Islet precursor cell (in vitro differentiated cells): ENCODE measurements around the gene PDXK.

Experiments
- DNase-seq: peaks from one replicate; pipeline ENCODE4 v3.0.0-alpha.2; 2018

The PDXK gene

DNA sequence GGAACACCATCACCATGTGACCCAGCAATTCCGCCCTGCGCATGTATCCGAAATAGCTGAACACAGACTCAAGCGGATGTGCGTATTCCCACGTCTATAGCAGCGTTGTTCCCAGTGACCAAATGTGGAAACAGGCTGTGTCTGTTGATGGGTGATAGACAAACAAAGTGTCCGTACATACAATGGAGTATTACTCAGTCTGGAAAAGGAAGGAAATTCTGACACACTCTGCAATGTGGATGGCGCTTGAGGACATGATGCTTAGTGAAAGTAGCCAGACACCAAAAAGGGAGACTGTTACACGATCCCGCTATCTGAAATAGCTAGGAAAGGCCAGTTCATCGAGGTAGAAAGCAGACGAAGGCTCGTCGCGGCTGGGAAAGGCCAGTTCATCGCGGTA lies 25.8 kb downstream of the PDXK start:
- DNase-seq: no peak

DNA sequence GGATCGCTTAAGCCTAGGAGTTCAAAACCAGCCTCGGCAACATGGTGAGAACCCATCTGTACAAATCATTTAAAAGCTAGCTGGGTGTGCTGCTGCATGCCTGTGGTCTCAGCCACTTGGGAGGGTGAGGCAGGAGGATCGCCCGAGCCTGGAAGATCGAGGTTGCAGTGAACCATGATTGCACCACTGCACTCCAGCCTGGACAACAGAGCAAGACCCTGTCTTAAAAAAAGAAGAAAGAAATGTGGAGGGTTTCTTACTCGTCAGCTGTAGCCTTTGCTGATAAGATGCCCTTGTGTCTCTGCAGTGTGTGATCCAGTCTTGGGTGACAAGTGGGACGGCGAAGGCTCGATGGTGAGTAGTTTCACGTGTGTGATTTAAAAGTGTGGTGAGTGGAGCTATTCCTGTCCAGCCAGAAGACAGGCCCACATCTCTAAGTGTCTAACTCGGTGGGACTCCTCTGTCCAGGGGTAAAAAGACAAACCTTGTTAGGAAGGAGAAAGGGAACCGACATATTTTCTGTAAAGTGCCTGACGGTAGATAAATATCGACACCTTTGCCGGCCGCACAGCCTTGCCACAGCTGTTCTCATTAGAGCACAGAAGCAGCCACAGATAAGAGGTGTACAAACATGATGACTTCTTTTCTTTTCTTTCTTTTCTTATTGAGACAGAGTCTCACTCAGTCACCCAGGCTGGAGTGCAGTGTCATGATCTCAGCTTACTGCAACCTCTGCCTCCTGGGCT lies 27.0 kb downstream of the PDXK start:
- no peak for DNase-seq

DNA sequence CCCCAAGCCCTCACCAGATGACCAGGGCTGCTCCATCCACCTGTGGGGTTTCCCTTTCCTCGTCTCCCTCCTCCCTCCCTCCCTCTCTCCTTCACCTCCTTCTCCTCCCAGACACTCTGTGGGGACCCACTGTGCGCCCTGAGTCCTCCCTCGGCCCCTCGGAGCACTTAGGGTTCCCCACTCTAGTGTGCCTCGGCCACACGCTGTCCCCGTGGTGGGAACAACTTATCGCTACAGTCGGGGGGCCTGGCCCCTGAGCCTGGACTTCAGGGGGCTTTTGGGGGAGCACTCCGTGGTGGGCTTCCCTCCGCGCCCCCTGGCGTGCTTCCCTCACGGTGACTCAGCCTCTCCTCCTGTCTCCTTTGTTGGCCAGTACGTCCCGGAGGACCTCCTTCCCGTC lies 29.7 kb downstream of the PDXK start:
- DNase-seq: no peak

DNA sequence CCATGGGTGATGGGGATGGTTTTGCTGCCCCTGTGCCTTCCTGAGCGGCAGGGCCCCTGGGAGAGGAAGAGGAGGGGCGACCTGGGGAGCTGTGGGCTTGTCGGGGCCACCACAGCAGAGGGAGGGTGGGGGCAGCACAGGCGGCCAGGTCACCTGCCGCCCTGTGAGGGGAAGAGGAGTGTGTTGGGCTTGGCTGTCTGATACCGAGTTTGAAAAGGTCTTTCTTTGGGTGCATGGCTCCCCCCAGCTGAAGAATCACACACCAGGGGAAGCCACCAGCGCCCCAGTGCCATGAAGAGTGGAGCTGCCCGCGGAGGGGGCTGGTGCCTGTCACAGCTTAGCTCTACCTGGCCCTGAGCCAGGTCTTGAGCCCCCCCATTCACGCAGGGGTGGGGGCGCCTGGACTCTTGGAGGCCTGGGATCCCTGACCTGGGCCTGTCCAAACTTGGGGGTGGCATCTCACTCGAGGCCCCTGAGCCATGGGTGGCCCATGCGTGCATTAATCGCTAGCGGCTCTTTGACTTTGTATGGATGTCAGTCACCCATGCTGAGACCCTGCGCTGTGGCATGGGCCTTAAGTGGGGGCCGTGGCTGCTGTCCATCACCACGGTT lies 30.8 kb downstream of the PDXK start:
- no peak for DNase-seq

DNA sequence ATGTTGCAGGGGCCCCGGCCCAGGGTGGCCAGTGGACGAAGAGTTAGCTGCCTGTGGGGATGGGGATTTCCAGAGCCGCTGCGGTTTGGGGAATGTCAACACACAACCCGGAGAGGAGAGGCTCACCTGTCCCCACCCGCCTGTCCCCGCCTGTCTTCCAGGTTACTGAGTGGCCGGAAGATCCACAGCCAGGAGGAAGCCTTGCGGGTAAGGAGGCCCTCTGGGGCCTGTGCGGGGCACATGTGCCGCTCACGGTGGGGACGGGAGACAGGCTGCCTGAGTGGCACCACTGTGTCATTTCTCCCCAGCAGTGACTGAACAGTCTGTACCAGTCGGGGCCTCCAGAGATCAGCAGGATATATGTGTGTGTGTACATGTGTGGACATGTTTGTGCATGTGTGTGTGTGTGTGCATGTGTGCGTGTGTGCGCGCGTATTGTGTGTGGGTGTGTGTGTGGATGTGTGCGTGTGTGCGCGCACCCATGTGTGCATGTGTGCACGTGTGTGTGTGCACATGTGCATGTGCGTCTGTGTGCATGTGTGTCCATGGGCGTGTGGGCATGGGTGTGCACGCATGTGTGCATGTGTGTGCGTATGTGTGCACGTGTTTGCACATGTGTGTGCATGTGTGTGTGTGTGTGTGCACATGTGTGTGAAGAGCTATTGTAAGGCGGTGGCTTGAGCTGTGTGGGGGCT lies 31.6 kb downstream of the PDXK start:
- no peak for DNase-seq

DNA sequence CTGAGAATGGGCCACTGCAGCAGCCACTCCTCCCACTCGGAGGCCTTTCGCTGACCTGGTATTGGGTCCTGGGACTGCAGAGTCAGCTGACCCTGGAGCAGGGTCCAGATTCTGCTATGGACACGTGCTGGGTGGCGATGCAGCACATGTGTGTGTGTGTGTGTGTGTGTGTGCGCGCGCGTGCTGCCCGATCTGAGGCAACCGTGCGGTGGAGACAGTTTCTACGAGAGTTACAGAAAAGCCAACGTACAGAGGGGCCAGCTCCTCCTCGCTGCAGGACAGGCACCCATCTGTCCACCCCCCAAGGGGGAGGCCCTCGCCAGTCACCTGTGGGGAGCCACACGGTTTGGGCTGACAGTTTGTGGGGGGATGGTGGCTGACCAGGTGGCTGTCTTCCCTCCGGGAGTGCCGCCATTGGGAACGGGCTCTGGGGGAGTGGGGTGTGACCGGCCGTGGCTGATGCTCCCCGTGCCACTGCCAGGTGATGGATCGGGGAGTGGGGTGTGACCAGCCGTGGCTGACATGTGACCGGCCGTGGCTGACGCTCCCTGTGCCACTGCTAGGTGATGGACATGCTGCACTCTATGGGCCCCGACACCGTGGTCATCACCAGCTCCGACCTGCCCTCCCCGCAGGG lies 33.1 kb downstream of the PDXK start:
- no peak for DNase-seq

DNA sequence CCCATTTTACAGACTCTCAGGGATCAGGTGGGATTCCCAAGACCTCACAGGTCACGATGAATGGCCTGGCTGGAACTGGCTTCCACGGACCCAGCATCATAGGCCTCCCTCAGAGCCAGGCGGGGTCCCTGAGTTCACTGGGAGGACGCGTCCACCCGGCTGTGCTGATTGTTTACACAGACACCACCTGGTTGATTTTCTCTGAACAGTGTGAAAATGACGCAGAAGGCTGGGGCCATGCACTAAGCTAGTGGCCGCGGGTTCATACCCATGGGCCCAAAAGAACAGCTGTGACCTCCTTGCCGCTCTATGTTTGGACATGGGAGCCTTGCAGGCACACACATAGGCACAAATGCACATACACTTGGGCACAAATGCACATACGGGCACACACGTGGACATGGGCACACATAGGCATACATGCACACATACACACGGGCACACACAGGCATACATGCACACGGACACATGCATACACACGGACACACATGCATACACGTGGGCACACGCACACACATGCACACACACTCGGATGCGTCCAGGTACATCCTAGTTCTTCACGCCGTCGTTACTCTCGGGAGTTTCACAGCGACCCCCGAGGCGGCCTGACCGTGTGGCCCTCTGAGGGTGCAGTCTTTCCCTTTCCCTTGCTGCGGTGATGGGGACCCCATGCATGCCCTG lies 34.0 kb downstream of the PDXK start:
- DNase-seq: no peak

DNA sequence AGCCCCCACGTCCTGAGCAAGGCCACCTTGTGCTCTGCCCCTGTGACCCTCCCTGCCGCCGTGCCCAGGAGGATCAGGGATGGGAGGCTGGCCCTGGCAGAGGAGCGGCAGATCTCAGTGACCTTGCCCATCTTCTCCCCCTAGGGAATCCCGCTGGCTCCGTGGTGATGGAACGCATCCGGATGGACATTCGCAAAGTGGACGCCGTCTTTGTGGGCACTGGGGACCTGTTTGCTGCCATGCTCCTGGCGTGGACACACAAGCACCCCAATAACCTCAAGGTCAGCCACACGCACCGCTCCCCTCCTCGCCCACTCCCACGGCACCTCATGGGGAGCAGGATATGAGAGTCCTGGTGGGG lies 34.5 kb downstream of the PDXK start:
- no peak for DNase-seq

DNA sequence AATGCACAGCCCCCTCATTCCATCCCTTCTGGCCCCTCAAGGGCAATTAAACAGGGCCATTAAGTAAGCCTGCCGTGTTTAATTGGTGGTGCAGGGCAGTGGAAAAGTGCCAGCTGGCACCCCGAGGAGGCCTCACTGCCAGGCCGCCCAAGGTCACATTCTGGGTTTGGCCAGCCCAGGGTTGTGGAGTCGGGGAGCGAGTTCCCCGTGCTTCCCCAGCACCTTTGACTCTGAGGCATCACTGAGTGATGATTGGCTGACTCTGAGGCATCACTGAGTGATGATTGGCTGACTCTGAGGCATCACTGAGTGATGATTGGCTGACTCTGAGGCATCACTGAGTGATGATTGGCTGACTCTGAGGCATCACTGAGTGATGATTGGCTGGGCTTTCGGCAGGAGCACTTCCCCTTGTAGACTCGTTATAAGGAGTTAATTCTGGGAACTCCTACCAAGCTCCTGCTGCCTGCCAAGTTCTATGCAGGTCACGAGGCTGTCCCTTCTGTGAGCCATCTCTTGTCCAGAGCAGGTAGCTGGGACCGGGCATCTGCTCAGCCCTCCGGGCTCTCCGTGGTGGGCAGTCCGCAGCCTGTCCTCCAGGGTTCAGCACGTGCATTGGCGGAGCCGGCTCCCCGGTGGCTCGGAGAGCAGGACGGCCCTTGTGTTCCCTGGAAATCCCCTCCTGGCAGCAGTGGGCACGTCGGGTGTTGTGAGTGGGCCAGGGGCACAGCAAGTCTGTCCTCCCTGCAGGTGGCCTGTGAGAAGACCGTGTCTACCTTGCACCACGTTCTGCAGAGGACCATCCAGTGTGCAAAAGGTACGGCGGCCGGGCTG lies 36.2 kb downstream of the PDXK start:
- DNase-seq: no peak

DNA sequence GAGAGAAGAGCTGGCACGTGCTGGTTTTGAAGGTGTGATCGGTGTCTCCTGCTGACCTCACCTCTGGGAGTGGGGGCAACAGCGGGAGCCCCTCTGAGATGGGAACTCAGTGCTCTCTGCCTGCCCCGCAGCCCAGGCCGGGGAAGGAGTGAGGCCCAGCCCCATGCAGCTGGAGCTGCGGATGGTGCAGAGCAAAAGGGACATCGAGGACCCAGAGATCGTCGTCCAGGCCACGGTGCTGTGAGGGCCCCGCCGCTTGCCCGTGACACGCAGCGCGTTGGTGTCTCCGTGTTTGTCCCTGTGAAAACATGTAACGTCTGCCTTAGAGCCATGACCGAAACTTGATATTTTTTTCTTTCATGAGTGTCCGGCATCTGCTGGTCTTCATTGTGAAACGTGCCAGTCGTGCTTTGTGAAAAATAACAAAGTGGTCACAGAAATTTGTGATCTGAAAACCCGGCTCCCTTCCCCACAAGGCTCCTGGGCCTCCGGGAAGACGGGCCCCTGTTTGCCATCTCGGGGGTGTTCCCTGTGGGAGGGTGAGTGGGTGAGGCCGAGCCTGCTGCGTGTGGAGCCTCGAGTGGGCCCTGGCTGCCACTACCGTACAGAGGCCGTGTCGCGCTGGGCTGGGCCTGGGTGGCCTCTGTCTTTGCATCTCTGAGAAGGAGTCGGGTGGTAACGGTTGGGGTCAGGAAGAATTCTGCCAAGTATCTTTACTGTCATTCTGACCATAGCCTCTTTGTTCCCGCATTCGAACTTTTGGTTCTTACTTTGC lies 37.1 kb downstream of the PDXK start:
- DNase-seq: no peak

DNA sequence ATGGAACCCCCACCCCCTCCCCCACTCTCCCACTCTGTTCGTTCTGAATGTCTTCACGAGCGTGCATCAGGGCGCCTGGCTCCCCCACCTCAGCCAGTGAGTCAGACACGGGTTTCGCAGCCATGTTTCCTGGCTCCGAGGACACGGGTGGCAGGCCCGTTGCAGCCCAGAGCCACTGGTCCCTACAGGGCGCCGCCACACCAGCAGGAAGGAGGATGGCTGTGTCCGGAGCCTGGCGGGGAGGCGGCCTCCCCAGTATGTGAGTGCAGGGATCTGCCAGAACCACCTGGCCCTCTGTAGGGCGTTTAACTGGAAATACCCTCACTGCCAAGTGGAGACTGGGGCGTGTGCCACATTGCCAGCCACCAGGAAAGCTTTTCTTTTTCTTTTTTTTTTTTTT lies 38.7 kb downstream of the PDXK start:
- DNase-seq: no peak

DNA sequence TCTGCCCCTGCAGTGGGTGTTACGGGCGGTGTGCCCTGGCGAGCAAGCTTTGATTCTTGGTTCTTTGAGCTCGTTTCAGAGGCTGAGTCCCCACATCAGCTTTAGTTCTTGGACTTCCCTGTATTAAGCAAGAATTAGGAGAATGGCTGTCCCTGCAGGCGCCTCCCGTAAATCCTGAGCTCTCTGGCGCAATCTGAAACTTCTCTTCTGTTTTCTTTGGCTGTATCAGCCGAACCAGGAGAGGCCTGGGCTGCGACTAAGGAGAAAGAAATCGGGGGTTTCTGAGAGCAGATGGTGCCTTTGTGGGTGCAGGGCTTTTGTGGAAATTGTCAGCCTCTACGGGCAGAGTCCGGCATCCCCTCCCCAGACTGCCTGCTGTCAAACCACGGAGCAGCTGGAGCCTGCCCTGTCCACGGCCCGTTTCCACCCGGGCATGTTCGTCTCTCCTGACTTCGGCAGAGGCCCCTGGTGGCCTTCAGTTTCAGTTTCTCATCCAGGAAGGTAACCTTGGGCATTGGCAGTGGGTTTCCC lies 39.2 kb downstream of the PDXK start:
- no peak for DNase-seq

DNA sequence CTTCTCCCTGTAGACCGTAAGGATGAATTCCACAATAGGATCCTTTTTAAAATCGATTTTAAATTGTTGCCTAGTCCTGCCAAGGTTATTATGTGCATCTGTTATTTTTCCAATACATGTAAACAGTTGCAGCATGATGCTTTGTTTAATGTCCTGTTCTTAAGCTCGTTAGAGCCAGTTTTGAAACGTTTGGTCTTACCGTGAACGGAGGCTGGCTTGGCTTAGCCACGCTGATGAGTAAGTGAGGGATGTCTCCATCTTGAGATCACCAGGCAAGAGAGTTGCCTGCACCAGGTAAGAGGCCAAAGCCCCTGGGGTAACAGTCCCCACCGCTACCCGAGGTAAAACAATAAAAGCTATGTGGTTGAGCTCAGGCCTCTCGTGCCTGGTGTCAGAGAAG lies 39.9 kb downstream of the PDXK start:
- DNase-seq: no peak

DNA sequence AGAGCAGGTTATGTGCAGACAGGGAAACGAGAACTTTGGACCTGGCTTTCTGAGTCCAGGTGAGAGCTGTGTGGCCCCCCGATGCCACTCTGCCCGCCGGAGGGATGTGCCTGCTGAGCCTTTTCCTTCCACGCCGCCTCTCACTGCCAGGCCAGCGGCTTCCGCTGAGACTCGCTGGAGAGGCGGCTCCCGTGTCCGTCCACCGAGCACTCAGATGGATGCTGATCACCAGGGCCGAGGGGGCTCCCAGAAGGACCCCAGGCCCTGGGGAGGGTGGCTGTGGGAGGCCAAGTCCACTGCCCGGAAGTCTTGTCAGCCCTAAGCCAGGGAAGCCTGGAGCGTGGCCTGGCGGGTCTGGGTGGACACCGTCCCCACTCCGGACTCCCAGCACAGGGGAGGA lies 40.7 kb downstream of the PDXK start:
- DNase-seq: no peak

DNA sequence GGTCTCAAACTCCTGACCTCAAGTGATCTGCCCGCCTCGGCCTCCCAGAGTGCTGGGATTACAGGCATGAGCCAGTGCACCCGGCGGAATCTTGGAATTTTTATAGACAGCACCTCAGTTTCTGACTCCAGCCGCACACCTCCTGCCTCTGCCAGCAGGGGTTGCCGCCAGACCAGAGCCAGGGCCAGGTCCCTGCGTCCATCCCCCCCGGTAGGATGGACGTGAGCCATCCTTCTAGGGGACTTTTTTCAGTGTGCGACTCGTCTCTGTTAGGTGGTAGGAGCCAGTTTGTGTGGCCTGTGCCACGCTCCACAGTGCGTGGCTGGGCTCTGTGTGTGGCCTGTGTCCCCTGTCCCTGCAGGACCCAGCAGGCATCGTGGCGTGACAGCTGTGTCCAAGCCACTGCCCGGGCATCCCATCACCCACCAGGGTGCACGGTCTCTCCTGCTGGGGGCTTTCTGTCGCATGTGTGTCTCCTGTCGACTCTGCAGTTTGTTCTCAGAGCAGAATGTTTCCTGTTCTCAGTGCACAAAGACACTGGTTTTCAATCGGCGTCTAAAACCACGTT lies 41.5 kb downstream of the PDXK start:
- DNase-seq: no peak

DNA sequence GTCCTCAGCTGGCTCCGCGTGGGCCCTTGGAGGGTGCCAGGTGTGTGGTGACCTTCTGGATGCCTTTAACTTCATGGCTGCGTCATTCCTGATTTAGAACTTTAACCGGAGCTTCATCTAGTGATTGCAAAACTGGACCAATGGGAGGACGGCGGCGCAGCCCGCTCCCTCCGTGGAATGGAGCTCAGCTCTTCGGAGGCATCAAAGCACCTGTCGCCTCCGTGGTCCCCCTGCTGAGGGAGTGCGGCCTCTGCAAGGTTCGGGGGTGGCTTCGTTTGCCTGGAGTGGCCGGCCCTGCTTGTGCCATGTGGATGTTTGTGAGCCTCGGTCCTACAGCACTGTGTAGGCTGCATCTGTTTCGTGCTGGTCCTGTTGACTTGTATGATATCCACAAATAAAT lies 43.0 kb downstream of the PDXK start:
- DNase-seq: no peak

DNA sequence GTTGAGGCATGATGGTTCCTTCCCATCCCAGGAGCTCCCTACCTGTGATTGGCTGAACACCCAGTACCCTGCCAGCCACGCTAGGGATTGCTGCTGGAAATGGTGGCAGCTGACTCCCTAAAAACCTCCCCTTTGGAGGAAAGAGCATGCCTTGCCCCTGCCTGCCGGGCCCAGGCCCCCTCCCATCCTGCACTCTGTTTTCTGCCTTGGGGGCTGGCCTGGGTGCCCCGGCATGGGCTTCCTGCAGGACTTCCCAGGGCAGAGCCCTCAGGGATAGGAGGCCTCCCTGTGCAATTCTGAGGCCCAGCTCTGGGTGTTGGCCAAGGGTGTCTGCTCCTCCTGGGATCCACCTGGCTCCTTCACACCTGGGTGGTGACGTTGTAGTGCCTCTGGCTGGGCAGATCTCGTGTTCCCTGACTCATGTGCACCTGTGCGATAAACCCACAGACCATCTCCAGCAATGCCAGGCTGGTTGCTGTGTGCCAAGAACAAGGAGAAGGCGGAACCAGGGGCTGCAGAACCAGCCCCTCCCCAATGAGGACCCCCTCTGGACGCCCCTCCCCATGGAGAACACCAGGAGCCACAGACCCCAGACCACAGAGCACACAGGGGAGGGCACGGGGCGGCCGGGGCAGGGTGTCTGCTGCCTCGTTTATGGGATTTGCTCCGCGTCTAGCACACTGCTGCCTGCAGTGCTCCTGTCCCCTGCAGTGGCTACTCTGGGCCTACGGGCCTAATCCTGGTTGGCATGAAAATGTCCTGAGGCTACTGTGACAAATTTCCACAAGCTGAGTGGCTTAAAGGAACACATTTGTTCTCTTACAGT lies 43.6 kb downstream of the PDXK start:
- no peak for DNase-seq

DNA sequence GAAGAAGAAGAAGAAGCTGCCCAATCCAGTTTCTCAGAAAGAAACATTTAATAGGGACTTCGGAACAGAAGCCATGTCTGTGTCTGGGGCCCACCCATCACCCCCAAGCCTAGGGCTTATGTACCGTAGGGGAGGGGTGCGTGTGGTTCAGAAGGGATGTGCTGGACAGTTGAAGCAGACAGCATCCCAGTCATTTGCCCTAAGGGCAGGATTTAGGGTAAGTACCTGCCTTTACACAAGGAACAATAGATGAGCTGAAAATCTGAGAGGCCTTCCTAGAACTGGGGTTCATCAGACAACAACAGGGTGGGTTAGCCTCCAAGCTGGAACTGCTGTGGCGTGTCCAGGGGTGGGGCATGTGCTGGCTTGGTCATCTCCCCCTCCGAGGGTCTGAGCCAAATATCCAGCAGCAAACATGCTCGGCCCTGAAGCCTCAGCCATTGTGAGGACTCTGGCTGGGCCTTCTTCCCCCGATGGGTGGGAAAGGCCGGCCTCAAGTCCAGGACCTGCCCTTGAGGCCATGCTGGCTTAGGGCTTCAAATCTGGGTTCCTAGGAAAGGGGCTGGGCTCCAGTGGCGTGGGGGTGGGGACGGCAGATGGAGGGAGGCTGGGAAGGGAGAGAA lies 45.1 kb downstream of the PDXK start:
- DNase-seq: no peak
